H9 (cell line): ENCODE data around the gene TPGS1. TPM values are rescaled to one million over a fixed set of nuclear protein-coding genes. Genes with fewer than 3 reads are reported as not detected.

ENCODE experiments used
- DNase-seq: peaks from one replicate; pipeline ENCODE4 v3.0.0-alpha.2; 2017
- H2AFZ ChIP-seq: one replicate; pipeline ENCODE4 v1.6.1; 2013; ENCODE audit warnings: mild to moderate bottlenecking, low read length, control low read depth, moderate library complexity
- H2AK5ac ChIP-seq: 2 replicates; pipeline ENCODE4 v1.6.1; 2013; ENCODE audit warnings: low read length, control low read depth, mixed read lengths; ENCODE audit not compliant: insufficient read length
- H2BK120ac ChIP-seq: one replicate; pipeline ENCODE4 v1.6.1; 2013; ENCODE audit warnings: low read depth, mild to moderate bottlenecking, low read length, control low read depth, inconsistent platforms; ENCODE audit not compliant: poor library complexity, severe bottlenecking
- H2BK12ac ChIP-seq: 2 replicates; pipeline ENCODE4 v1.6.1; 2013; ENCODE audit warnings: low read length, control low read depth, mixed read lengths, low read depth; ENCODE audit not compliant: insufficient read length
- H2BK15ac ChIP-seq: 2 replicates; pipeline ENCODE4 v1.6.1; 2013; ENCODE audit warnings: low read depth, low read length, control low read depth
- H2BK20ac ChIP-seq: one replicate; pipeline ENCODE4 v1.6.1; 2013; ENCODE audit warnings: low read depth, mild to moderate bottlenecking, low read length, control low read depth, inconsistent platforms; ENCODE audit not compliant: poor library complexity, severe bottlenecking
- H2BK5ac ChIP-seq: 2 replicates; pipeline ENCODE4 v1.6.1; 2013; ENCODE audit warnings: low read length, control low read depth, mixed read lengths; ENCODE audit not compliant: insufficient read length
- H3K14ac ChIP-seq: 2 replicates; pipeline ENCODE4 v1.6.1; 2013; ENCODE audit warnings: low read length, control low read depth; ENCODE audit not compliant: insufficient read depth
- H3K18ac ChIP-seq: 2 replicates; pipeline ENCODE4 v1.6.1; 2013; ENCODE audit warnings: low read depth, mild to moderate bottlenecking, mixed read lengths, low read length, control low read depth; ENCODE audit not compliant: insufficient read length
- H3K23ac ChIP-seq: 2 replicates; pipeline ENCODE4 v1.6.1; 2013; ENCODE audit warnings: low read length, control low read depth, mixed read lengths, low read depth; ENCODE audit not compliant: insufficient read length
- H3K23me2 ChIP-seq: 2 replicates; pipeline ENCODE4 v1.6.1; 2013; ENCODE audit warnings: low read depth, mild to moderate bottlenecking, mixed read lengths, low read length, control low read depth; ENCODE audit not compliant: insufficient read length, poor library complexity, severe bottlenecking
- H3K27ac ChIP-seq: 2 replicates; pipeline ENCODE4 v1.5.1; 2013; ENCODE audit warnings: low read length, control low read depth, mixed read lengths, low read depth; ENCODE audit not compliant: insufficient read length
- H3K27me3 ChIP-seq: 2 replicates; pipeline ENCODE4 v1.6.1; 2013; ENCODE audit warnings: low read length, control low read depth, inconsistent platforms; ENCODE audit not compliant: insufficient read depth
- H3K4ac ChIP-seq: 2 replicates; pipeline ENCODE4 v1.6.1; 2013; ENCODE audit warnings: low read depth, mild to moderate bottlenecking, control low read depth, inconsistent platforms, low read length, moderate library complexity
- H3K4me1 ChIP-seq: 2 replicates; pipeline ENCODE4 v1.6.1; 2013; ENCODE audit warnings: low read length, control low read depth, inconsistent platforms; ENCODE audit not compliant: insufficient read depth
- H3K4me2 ChIP-seq: 2 replicates; pipeline ENCODE4 v1.6.1; 2013; ENCODE audit warnings: low read length, control low read depth, mixed read lengths; ENCODE audit not compliant: insufficient read length, insufficient read depth
- H3K56ac ChIP-seq: 2 replicates; pipeline ENCODE4 v1.6.1; 2013; ENCODE audit warnings: low read depth, mild to moderate bottlenecking, mixed read lengths, low read length, control low read depth; ENCODE audit not compliant: insufficient read length
- H3K79me1 ChIP-seq: 2 replicates; pipeline ENCODE4 v1.6.1; 2013; ENCODE audit warnings: low read depth, mild to moderate bottlenecking, moderate library complexity, low read length, control low read depth, inconsistent platforms; ENCODE audit not compliant: insufficient read depth, poor library complexity, severe bottlenecking
- H3K79me2 ChIP-seq: 2 replicates; pipeline ENCODE4 v1.6.1; 2013; ENCODE audit warnings: low read length, control low read depth, inconsistent platforms; ENCODE audit not compliant: insufficient read depth
- H3K9ac ChIP-seq: 2 replicates; pipeline ENCODE4 v1.6.1; 2013; ENCODE audit warnings: low read length, control low read depth, mixed read lengths; ENCODE audit not compliant: insufficient read length; ENCODE audit errors: extremely low read depth
- H3K9me3 ChIP-seq: one replicate; pipeline ENCODE4 v1.6.1; 2013; ENCODE audit warnings: low read depth, low read length, inconsistent platforms; ENCODE audit not compliant: control insufficient read depth
- H3T11ph ChIP-seq: one replicate; pipeline ENCODE4 v1.6.1; 2013; ENCODE audit warnings: mild to moderate bottlenecking, low read length, control low read depth, inconsistent platforms
- H4K20me1 ChIP-seq: one replicate; pipeline ENCODE4 v1.6.1; 2013; ENCODE audit not compliant: control insufficient read depth, insufficient read length, insufficient read depth
- H4K5ac ChIP-seq: 2 replicates; pipeline ENCODE4 v1.6.1; 2013; ENCODE audit warnings: low read depth, mild to moderate bottlenecking, mixed read lengths, low read length, control low read depth; ENCODE audit not compliant: insufficient read length
- H4K8ac ChIP-seq: replicated peaks from 2 replicates; pipeline ENCODE4 v1.6.1; 2013; ENCODE audit warnings: low read length, control low read depth, mixed read lengths, low read depth; ENCODE audit not compliant: insufficient read length
- H4K91ac ChIP-seq: 2 replicates; pipeline ENCODE4 v1.6.1; 2013; ENCODE audit warnings: low read depth, mild to moderate bottlenecking, moderate library complexity, mixed read lengths, low read length, control low read depth; ENCODE audit not compliant: insufficient read length
- H3K27ac Mint-ChIP-seq, 3 experiments: 2 replicates in 2 of 3; 3 replicates in 1 of 3; pipeline ENCODE4 v1.8.0; 2020 to 2021; ENCODE audit warnings: mixed read lengths in 3 of 3, mild to moderate bottlenecking in 1 of 3, moderate library complexity in 1 of 3
- H3K27me3 Mint-ChIP-seq: 2 replicates; pipeline ENCODE4 v1.8.0; 2021; ENCODE audit warnings: low read depth, mild to moderate bottlenecking, moderate library complexity, mixed read lengths
- H3K36me3 Mint-ChIP-seq, 3 experiments: 2 replicates in 2 of 3; 3 replicates in 1 of 3; pipeline ENCODE4 v1.8.0; 2020 to 2021; ENCODE audit warnings: low read depth in 3 of 3, mixed read lengths in 3 of 3; ENCODE audit not compliant: insufficient read depth in 1 of 3
- H3K4me1 Mint-ChIP-seq, 2 experiments: 2 replicates each; pipeline ENCODE4 v1.8.0; 2020; ENCODE audit warnings: mixed read lengths in 2 of 2
- H3K4me3 Mint-ChIP-seq, 2 experiments: 2 replicates in 1 of 2; 3 replicates in 1 of 2; pipeline ENCODE4 v1.8.0; 2020 to 2021; ENCODE audit warnings: mild to moderate bottlenecking in 2 of 2, mixed read lengths in 2 of 2, moderate library complexity in 1 of 2
- H3K9me3 Mint-ChIP-seq, 2 experiments: 2 replicates in 1 of 2; 3 replicates in 1 of 2; pipeline ENCODE4 v1.8.0; 2020; ENCODE audit warnings: mild to moderate bottlenecking in 2 of 2, mixed read lengths in 2 of 2, moderate library complexity in 1 of 2
- WGBS: extraction: QIAGEN DNeasy Blood & Tissue Kit; methylation state at CpG from one replicate; pipeline ENCODE4 v1.1.7; 2013; ENCODE audit warnings: missing lambda C conversion rate, low lambda C conversion rate, mixed read lengths; ENCODE audit not compliant: insufficient read length; ENCODE audit errors: extremely low coverage; 5-methylcytosine and 5-hydroxymethylcytosine counted together
- total RNA-seq: library from RNA; stranded (reverse); gene quantifications from 2 replicates; pipeline ENCODE4 v1.2.1, GENCODE V29; 2021
- TF ChIP-seq, protein P1 (sequence below): fragments of 200-600 bp; sonication (generic); conservative IDR thresholded peaks from 3 replicates; pipeline ENCODE4 v1.8.0; 2021; ENCODE audit warnings: antibody characterized with exemption, mild to moderate bottlenecking

The TPGS1 gene
- total RNA-seq, 1 experiment from 2014 or later: 7.4 TPM

DNA sequence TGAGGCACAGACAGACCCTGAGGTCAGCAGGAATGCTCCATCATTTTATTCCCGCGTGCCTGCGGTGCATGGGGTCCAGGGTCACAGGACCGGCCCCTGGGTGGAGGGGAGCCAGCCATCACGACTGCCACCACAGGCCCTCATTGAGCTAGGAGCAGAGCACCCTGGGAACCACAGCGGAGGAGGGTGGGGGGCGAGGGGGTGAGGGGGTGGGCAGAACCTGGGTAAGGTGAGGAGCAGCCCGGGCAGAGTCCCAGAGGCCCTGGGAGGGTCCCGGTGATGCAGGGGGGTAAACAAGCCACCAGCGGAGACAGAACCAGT, 12.3 kb upstream of the TPGS1 start:
- peak overlapping the region in 1 of 2 experiments; percentile 48; a peak in 2 of 5 replicates for H3K4me3 Mint-ChIP-seq
- H3K27me3 Mint-ChIP-seq: peaks cover 40% of the 10 kb centered on the region

More for the DNA sequence above, 12.3 kb upstream of the TPGS1 start:
- TF ChIP-seq, protein P1, sequence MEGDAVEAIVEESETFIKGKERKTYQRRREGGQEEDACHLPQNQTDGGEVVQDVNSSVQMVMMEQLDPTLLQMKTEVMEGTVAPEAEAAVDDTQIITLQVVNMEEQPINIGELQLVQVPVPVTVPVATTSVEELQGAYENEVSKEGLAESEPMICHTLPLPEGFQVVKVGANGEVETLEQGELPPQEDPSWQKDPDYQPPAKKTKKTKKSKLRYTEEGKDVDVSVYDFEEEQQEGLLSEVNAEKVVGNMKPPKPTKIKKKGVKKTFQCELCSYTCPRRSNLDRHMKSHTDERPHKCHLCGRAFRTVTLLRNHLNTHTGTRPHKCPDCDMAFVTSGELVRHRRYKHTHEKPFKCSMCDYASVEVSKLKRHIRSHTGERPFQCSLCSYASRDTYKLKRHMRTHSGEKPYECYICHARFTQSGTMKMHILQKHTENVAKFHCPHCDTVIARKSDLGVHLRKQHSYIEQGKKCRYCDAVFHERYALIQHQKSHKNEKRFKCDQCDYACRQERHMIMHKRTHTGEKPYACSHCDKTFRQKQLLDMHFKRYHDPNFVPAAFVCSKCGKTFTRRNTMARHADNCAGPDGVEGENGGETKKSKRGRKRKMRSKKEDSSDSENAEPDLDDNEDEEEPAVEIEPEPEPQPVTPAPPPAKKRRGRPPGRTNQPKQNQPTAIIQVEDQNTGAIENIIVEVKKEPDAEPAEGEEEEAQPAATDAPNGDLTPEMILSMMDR: no peak
- no peak overlapping the region for H2BK120ac ChIP-seq
- H3K14ac ChIP-seq: no peak overlapping the region
- Mint-ChIP-seq H3K27ac (no peak overlapping the region; a peak in 1 of 7 replicates), H3K9me3 (peaks cover 8 to 10% of the 10 kb centered on the region in 2 experiments; a peak in 4 of 5 replicates), H3K36me3 (peaks cover 0 to 2% (median 0%) of the 10 kb centered on the region in 3 experiments; a peak in 2 of 7 replicates), H3K4me1 (peaks cover 0 to 18% of the 10 kb centered on the region in 2 experiments; a peak in 2 of 4 replicates)
- no peak overlapping the region for H3K27ac ChIP-seq
- H2BK5ac ChIP-seq: no peak overlapping the region
- H3K56ac ChIP-seq: no peak overlapping the region
- peak overlapping the region; percentile 45 for H3K4me2 ChIP-seq
- no peak overlapping the region for H3K9ac ChIP-seq
- no peak overlapping the region for H3T11ph ChIP-seq
- no peaks in the 10 kb centered on the region for H4K20me1 ChIP-seq
- no peak overlapping the region for H3K23ac ChIP-seq
- H2AK5ac ChIP-seq: no peak overlapping the region
- H3K79me2 ChIP-seq: no peaks in the 10 kb centered on the region
- H2AFZ ChIP-seq: no peak overlapping the region
- peaks cover 14% of the 10 kb centered on the region; the same call in 1 of the 2 replicates for H3K27me3 ChIP-seq
- no peaks in the 10 kb centered on the region for H3K4me1 ChIP-seq
- no peak overlapping the region for H4K8ac ChIP-seq
- H2BK15ac ChIP-seq: no peak overlapping the region; the same call in 1 of the 2 replicates
- WGBS: no CpG with 5 or more reads among the region's 10 CpGs
- no peak overlapping the region for H4K91ac ChIP-seq
- peaks cover 9% of the 10 kb centered on the region for H3K23me2 ChIP-seq
- H3K9me3 ChIP-seq: no peaks in the 10 kb centered on the region
- H3K79me1 ChIP-seq: no peaks in the 10 kb centered on the region
- H2BK20ac ChIP-seq: no peak overlapping the region
- no peak overlapping the region for H4K5ac ChIP-seq
- H2BK12ac ChIP-seq: no peak overlapping the region
- no peak overlapping the region for H3K4ac ChIP-seq
- DNase-seq: no peak
- no peak overlapping the region for H3K18ac ChIP-seq
